H1 (cell line): Measurements from ENCODE around the gene CLEC18B. TPM values are rescaled to one million over a fixed set of nuclear protein-coding genes. Genes with fewer than 3 reads are reported as not detected.

Source experiments
- CHD1 ChIP-seq: IDR thresholded peaks from 2 replicates; pipeline ENCODE4 v1.6.1; 2012; ENCODE audit warnings: low read depth, low read length, improper control_type of control experiment
- polyA plus RNA-seq, 7 experiments: library from polyadenylated mRNA; depleted of rRNA in 3 of 7; stranded (reverse) in 5 of 7; unstranded in 2 of 7; fragments of >200 nt in 5 of 7; fragments of 200-250 nt in 2 of 7; gene quantifications; 1 replicate in 5 of 7; 2 replicates in 1 of 7; 4 replicates in 1 of 7; pipeline versions ENCODE4 v1.2.1 to v1.2.3, GENCODE V29; 2011 to 2013; ENCODE audit warnings: missing spikeins in 2 of 7, mixed read lengths in 2 of 7
- total RNA-seq: library from RNA; stranded (reverse); fragmentation: NEBNext Ultra II Directional; extraction: Animal tissue kit (Norgen Biotek cat#: 25700); gene quantifications from 2 replicates; pipeline ENCODE4 v1.2.1, GENCODE V29; 2021

Gene CLEC18B
- total and polyA plus RNA-seq, 2 of the 8 experiments (the other 6 are each of a cell fraction or from before 2014, with no cell fraction given) = 0.11 TPM; not detected in 1

- no peak for TF ChIP-seq CHD1
Measured at GRCh38 chr16:74455619-74456289, 34.5 kb upstream of the CLEC18B start (continued).
